Progenitor cell of endocrine pancreas (in vitro differentiated cells): ENCODE measurements around the gene ATAD3A. TPM values are rescaled to one million over a fixed set of nuclear protein-coding genes. Genes with fewer than 3 reads are reported as not detected.
"Not testable (repeated sequence)": the region's sequence is repeated elsewhere in the genome, so short reads cannot be mapped to it uniquely, and the experiment has no call there.

Source experiments
- DNase-seq: peaks from one replicate; pipeline ENCODE4 v3.0.0; 2021; ENCODE audit warnings: low spot score; ENCODE audit not compliant: unreplicated experiment
- H3K27ac Mint-ChIP-seq: 2 replicates; pipeline ENCODE4 v1.8.0; 2021; ENCODE audit warnings: mild to moderate bottlenecking, moderate library complexity, mixed read lengths
- H3K27me3 Mint-ChIP-seq: 2 replicates; pipeline ENCODE4 v1.8.0; 2021; ENCODE audit warnings: mixed read lengths
- H3K36me3 Mint-ChIP-seq: 2 replicates; pipeline ENCODE4 v1.8.0; 2022; ENCODE audit warnings: mixed read lengths; ENCODE audit not compliant: insufficient read depth
- H3K4me1 Mint-ChIP-seq: 2 replicates; pipeline ENCODE4 v1.8.0; 2021; ENCODE audit warnings: low read depth, mixed read lengths
- H3K4me3 Mint-ChIP-seq: 2 replicates; pipeline ENCODE4 v1.8.0; 2021; ENCODE audit warnings: low read depth, mild to moderate bottlenecking, moderate library complexity, mixed read lengths
- H3K9me3 Mint-ChIP-seq: 2 replicates; pipeline ENCODE4 v1.8.0; 2021; ENCODE audit warnings: low read depth, mixed read lengths
- CTCF ChIP-seq: fragments of 200-600 bp; sonication (generic); IDR thresholded peaks from one replicate; pipeline ENCODE4 v1.5.0; 2021; ENCODE audit warnings: antibody characterized with exemption, mild to moderate bottlenecking; ENCODE audit not compliant: unreplicated experiment
- total RNA-seq: library from RNA; stranded (reverse); gene quantifications from 2 replicates; pipeline ENCODE4 v1.2.1, GENCODE V29; 2021

The ATAD3A gene
- total RNA-seq, 1 donor from 2014 or later, result 37.4 TPM

DNA sequence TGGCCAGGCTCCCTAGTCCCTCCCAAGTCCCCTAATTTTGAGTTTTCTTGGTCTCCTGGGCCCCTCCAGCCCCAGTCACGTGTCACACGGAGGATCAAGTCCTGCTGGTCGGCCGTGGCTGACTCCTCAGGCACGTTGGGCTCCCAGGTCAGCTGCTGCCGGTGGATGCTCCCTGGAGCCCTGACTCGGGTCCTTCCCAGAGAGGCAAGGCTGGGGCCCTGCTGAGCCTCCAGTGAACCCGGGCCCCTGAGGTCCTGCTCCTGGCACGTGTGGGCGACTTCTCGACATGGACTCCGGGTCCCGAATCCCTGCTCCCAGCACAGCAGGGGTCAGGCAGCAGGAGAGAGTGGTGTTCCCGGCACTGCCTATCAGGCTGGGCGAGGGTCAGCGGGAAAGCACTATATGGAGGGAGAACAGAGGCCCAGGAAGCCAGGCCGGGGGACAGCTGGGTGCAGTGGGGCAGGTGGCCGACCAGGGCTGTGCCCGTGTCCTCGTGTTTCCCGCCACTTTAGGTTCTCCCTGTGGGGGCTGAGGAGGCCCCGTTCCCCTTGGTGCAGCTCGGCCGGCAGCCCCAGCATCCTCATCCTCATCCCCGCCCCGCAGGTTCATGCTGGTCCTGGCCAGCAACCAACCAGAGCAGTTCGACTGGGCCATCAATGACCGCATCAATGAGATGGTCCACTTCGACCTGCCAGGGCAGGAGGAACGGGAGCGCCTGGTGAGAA lies 15.3 kb downstream of the ATAD3A start:
- no peak overlapping the region for H3K27ac Mint-ChIP-seq
- H3K9me3 Mint-ChIP-seq, result peaks cover 5% of the 10 kb centered on the region
- peaks cover 19% of the 10 kb centered on the region for H3K36me3 Mint-ChIP-seq
- no peak overlapping the region for H3K4me3 Mint-ChIP-seq
- H3K27me3 Mint-ChIP-seq, result no peaks in the 10 kb centered on the region
- H3K4me1 Mint-ChIP-seq, result no peaks in the 10 kb centered on the region
- no peak for DNase-seq
- TF ChIP-seq CTCF, result no peak

DNA sequence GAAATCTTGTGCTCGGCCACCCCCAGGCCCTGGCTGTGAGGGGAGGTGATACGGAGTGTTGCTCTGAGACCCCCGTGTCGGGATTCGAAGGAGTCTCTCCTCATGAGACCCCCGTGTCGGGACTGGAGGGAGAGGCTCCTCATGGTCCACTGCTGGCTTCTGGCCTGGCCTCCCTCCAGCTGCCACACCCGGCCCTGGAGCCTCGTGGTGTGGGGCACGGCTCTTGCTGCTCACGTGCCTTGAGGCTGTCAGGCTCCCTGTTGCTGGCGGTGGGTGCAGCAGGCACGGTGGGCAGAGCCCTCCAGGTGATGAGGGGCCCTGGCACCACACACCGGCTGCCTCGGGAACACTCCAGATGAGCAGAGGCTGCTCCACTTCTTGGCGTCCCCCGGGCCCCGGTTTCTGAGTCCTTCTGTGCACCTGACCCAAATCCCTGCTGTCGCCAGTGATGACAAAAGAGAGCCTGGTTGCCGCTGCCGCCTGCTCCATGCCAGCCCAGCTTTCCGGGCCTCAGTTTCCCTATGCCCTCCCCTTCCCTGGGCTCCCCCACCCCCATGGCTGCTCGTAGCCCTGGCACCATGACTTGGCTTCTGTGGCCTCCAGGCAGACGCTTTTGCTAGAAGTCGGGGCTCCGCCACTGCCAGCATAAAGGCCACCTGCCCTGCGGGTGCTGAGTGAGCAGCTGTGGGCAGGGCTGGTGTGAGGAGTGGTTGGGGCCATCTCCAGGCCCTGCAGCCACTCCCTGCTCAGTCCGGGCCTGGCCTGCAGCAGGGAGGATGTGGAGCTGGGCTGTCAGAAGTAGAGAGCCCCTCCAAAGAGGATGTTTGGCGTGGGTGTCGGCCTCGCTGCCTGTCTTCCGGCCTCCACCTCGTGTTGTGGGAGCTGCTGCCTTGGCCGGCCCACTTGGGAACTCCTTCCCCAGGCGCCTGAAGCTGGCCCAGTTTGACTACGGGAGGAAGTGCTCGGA lies 16.6 kb downstream of the ATAD3A start:
- no peaks in the 10 kb centered on the region for H3K4me1 Mint-ChIP-seq
- no peak for TF ChIP-seq CTCF
- H3K9me3 Mint-ChIP-seq, result peaks cover 5% of the 10 kb centered on the region
- no peaks in the 10 kb centered on the region for H3K27me3 Mint-ChIP-seq
- no peak overlapping the region for H3K27ac Mint-ChIP-seq
- H3K4me3 Mint-ChIP-seq, result no peak overlapping the region
- no peak for DNase-seq
- peaks cover 19% of the 10 kb centered on the region for H3K36me3 Mint-ChIP-seq

DNA sequence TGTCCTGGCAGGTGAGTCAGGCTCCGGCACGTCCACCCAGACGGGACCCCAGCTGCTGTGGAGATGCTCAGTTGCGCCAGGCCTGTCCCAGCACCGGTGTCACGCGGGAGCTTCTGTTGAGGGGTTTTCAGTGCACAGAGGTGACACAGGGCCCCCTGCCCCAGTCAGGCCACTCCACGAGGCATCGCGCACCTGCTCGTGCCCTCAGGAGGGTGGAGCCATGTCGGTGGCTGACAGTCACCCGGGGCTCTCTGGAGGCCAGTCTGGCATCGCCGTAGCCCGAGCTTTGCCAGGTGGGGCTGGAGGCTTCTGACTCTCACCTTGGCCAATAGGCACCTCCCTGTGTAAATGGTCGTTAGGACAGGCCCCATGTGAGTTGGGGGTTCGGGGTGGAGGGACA lies 17.4 kb downstream of the ATAD3A start:
- no peak overlapping the region for H3K4me3 Mint-ChIP-seq
- H3K4me1 Mint-ChIP-seq, result no peaks in the 10 kb centered on the region
- H3K27me3 Mint-ChIP-seq, result no peaks in the 10 kb centered on the region
- peaks cover 5% of the 10 kb centered on the region for H3K9me3 Mint-ChIP-seq
- TF ChIP-seq CTCF, result no peak
- H3K27ac Mint-ChIP-seq, result no peak overlapping the region
- no peak for DNase-seq
- H3K36me3 Mint-ChIP-seq, result peaks cover 19% of the 10 kb centered on the region

GRCh38 chr1:1529936-1530335 lies 18.0 kb downstream of the ATAD3A start:
- no peaks in the 10 kb centered on the region for H3K27me3 Mint-ChIP-seq
- no peak for DNase-seq
- no peak overlapping the region for H3K27ac Mint-ChIP-seq
- peaks cover 5% of the 10 kb centered on the region for H3K9me3 Mint-ChIP-seq
- no peak for TF ChIP-seq CTCF
- peaks cover 19% of the 10 kb centered on the region for H3K36me3 Mint-ChIP-seq
- H3K4me1 Mint-ChIP-seq, result no peaks in the 10 kb centered on the region
- no peak overlapping the region for H3K4me3 Mint-ChIP-seq

- Mint-ChIP-seq H3K27ac (no peak overlapping the region), H3K9me3 (peaks cover 5% of the 10 kb centered on the region), H3K36me3 (peaks cover 19% of the 10 kb centered on the region), H3K4me3 (no peak overlapping the region), H3K4me1 (no peaks in the 10 kb centered on the region), H3K27me3 (no peaks in the 10 kb centered on the region)
- TF ChIP-seq CTCF, result no peak
- no peak for DNase-seq
These were observed 20.0 kb downstream of the ATAD3A start for GRCh38 chr1:1531947-1532346.

GRCh38 chr1:1533176-1533893 lies 21.4 kb downstream of the ATAD3A start:
- H3K27ac Mint-ChIP-seq, H3K9me3 Mint-ChIP-seq, H3K4me3 Mint-ChIP-seq, H3K27me3 Mint-ChIP-seq, H3K4me1 Mint-ChIP-seq, DNase-seq: not testable (repeated sequence)
- peaks cover 19% of the 10 kb centered on the region for H3K36me3 Mint-ChIP-seq

DNA sequence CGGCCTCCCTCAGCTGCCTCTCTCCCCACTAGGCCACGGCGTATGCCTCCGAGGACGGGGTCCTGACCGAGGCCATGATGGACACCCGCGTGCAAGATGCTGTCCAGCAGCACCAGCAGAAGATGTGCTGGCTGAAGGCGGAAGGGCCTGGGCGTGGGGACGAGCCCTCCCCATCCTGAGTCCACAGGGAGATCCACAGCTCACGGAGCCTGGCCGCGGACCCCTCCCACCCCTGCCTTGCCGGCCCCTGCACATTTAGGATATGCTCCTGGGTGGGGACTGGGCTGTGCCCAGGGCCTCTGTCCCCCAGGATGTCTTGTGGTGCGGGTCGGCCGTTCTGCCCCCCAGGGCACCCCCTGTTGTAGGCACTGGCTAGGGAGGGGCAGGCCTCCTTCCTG lies 21.9 kb downstream of the ATAD3A start:
- not testable (repeated sequence) for H3K9me3 Mint-ChIP-seq, H3K27ac Mint-ChIP-seq, H3K27me3 Mint-ChIP-seq, H3K4me1 Mint-ChIP-seq, H3K4me3 Mint-ChIP-seq, DNase-seq
- peaks cover 19% of the 10 kb centered on the region for H3K36me3 Mint-ChIP-seq
